Activated naive CD8-positive, alpha-beta T cell treated with anti-CD3 and anti-CD28 coated beads for 36 hours (primary cell): Measurements from ENCODE around the gene EMC8. TPM values are rescaled to one million over a fixed set of nuclear protein-coding genes. Genes with fewer than 3 reads are reported as not detected.

Experiments
- DNase-seq: peaks from one replicate; pipeline ENCODE4 v3.0.0; 2021
- H3K27ac Mint-ChIP-seq: one replicate; pipeline ENCODE4 v1.8.0; 2022; ENCODE audit warnings: mild to moderate bottlenecking, moderate library complexity, mixed read lengths
- H3K27me3 Mint-ChIP-seq: one replicate; pipeline ENCODE4 v1.8.0; 2022; ENCODE audit warnings: mild to moderate bottlenecking, mixed read lengths
- H3K36me3 Mint-ChIP-seq: one replicate; pipeline ENCODE4 v1.8.0; 2021; ENCODE audit warnings: mild to moderate bottlenecking, mixed read lengths
- H3K4me1 Mint-ChIP-seq: one replicate; pipeline ENCODE4 v1.8.0; 2021; ENCODE audit warnings: mixed read lengths
- H3K4me3 Mint-ChIP-seq: one replicate; pipeline ENCODE4 v1.8.0; 2022; ENCODE audit warnings: mild to moderate bottlenecking, moderate library complexity, mixed read lengths
- H3K9me3 Mint-ChIP-seq: one replicate; pipeline ENCODE4 v1.8.0; 2022; ENCODE audit warnings: mixed read lengths
- total RNA-seq, 2 experiments: library from RNA; stranded (reverse); gene quantifications; one replicate each; pipeline ENCODE4 v1.2.3, GENCODE V29; 2021

Gene EMC8
- 10 to 100 TPM; 49.4 to 51.0 TPM for total RNA-seq

DNA sequence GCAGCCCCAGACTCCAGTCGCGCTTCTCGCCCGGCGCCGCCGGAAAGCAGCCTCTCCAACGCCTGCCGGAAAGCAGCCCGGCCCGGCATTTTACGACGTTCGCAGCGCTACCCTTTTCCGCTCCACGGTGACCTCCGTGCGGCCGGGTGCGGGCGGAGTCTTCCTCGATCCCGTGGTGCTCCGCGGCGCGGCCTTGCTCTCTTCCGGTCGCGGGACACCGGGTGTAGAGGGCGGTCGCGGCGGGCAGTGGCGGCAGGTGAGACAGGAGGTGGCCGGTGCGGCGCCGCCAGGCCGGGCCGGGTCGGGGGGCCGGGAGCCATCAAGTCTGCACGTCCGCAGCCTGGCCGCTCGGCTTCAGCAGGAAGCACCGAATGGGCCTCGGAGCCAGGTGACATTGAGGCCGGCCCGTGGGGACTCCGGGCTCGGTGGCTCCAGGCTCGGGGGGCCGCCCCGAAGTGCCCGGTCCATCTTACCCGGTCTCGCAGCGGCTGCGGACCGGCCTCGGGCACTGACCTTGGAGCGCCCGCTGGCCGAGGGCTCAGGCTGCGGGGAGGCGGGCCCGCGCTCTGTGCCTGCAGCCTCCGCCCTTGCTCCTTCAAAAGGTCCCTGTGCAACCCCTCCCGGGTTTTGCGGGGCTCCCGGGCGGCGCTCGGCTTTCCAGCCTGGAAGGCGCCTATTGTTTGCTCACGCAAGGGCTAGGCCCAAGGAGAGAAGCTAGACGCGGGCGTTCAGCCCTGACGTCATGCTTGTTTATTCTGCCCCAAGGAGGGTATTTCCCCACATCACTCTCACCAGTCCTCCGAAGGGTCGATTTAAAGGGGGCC lies at the start of gene EMC8, which contains the start of gene COX4I1:
TSS of gene EMC8 (minus strand) at position 48 of the 824 bp plus-strand sequence. CDS start 249 bp downstream, outside the sequence.
TSS of gene COX4I1 (plus strand) at position 199 of the 824 bp plus-strand sequence. CDS start 1,511 bp downstream, outside the sequence.
- Mint-ChIP-seq H3K36me3 (peaks cover 42% of the 10 kb centered on the region), H3K4me1 (peaks cover 62% of the 10 kb centered on the region), H3K9me3 (no peaks in the 10 kb centered on the region), H3K27me3 (no peaks in the 10 kb centered on the region), H3K4me3 (peak within 1 kb of the TSS; percentile 90), H3K27ac (peak within 1 kb of the TSS; percentile 92)
- DNase-seq: peak; percentile 95

DNA sequence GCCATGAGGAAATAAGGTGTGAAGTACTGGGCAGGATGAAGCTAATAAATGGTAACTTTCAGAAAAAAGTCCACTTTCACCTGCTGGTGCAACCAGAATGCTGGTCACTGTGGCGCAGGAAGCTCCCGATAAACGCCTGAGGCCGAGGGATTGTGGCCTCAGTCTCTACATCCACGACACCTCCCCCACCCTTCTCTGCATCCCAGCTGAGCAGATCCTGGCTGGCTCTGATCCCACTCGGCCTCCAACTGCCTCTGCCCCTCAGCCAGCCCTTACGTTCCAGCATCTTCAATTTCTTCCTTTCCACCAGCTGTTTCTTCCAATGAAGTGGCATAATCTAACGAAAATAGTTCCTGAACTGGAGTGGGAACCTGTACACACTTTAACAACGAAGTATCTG lies 49.6 kb upstream of the EMC8 start:
- no peaks in the 10 kb centered on the region for H3K36me3 Mint-ChIP-seq
- peaks cover 15% of the 10 kb centered on the region for H3K4me1 Mint-ChIP-seq
- no peaks in the 10 kb centered on the region for H3K9me3 Mint-ChIP-seq
- DNase-seq: no peak
- H3K27me3 Mint-ChIP-seq: peaks cover 26% of the 10 kb centered on the region
- no peak overlapping the region for H3K4me3 Mint-ChIP-seq
- H3K27ac Mint-ChIP-seq: no peak overlapping the region

DNA sequence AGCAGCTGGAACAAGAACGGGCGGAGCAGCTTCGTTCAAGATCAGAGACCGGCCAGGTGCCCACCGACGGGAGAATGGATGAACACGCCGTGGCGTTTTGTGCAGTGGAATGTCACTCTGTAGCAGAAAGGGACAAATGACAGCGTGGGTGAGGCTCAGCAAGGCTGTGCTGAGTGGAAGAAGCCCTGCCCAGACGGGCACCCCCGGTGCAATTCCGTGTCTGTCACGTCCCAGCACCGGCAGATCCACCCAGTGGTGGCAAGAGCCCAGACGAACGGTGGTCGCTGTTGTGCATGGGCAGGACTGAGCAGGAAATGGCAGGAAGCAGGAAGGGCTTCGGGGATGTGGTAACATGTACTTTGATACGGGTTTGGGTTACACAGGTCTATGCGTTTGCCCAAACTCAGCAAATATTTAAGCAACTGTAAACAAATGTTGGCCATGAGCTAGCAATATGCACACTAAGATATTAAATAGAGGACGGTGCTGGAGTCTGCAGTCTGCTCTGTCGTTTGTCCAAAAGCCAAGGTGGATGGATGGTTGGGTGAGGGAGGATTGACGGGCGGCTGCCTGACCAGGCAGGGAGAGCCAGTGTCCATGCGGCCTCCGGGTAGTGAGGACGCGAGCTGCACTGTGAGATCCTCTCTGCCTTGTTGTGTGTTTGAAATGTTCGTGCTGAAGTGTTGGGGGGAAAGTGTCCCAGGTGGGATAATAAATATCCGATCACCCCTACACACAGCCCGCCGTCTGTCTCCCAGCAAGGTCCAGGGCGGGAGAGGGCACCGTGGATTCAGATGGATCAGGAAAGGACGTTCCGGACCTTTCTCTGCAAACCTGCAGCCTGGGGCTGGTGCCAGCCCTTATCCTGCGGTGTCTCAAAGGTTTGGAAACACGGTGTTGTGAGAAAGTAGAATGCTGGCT lies 48.6 kb upstream of the EMC8 start:
- Mint-ChIP-seq H3K4me3 (no peak overlapping the region), H3K4me1 (peaks cover 15% of the 10 kb centered on the region), H3K9me3 (no peaks in the 10 kb centered on the region), H3K27ac (no peak overlapping the region), H3K36me3 (no peaks in the 10 kb centered on the region), H3K27me3 (peaks cover 26% of the 10 kb centered on the region)
- no peak for DNase-seq

DNA sequence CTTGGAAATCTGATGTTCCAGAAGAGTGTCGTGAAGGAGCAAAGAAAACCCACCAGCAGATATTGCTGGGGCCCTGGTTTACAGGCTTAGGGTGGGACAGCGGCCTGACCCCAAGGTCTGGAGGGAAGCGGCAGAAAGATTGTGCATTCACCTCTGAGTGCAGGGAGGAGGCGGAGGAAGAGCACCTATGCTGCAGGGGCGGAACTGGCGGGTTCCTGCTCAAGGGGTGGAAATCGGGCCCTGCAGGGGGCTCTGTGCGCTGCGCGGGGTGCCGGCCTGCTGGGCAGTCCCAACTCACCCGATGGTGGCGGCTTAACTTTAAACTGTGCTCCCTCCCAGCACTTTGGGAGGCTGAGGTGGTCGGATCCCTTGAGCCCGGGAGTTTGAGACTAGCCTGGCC lies 47.7 kb upstream of the EMC8 start:
- no peak overlapping the region for H3K4me3 Mint-ChIP-seq
- no peak for DNase-seq
- H3K36me3 Mint-ChIP-seq: no peaks in the 10 kb centered on the region
- H3K27ac Mint-ChIP-seq: no peak overlapping the region
- H3K27me3 Mint-ChIP-seq: peaks cover 26% of the 10 kb centered on the region
- no peaks in the 10 kb centered on the region for H3K9me3 Mint-ChIP-seq
- peaks cover 15% of the 10 kb centered on the region for H3K4me1 Mint-ChIP-seq

DNA sequence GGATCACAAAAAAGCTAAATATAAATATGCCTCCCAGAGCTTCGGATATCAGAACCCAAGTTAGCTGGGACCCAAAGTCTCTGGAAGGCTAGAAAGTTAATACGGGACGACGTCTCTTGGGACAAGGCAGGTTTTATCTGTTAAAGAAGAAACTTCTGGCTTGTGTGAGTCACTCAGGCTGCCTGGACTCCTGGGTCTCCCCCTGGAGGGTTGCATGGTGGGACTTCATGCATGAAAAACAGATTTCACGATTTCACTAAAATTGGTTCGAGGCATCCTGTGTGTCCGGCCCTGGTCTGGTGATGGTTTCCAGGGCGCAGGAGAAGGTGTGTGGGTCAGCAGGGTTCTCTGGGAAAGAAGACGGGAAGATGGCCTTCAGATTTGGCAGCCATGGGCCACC lies 47.1 kb upstream of the EMC8 start:
- H3K27ac Mint-ChIP-seq: peak overlapping the region; percentile 19
- no peak for DNase-seq
- H3K4me1 Mint-ChIP-seq: peaks cover 15% of the 10 kb centered on the region
- H3K9me3 Mint-ChIP-seq: no peaks in the 10 kb centered on the region
- H3K27me3 Mint-ChIP-seq: peaks cover 26% of the 10 kb centered on the region
- no peaks in the 10 kb centered on the region for H3K36me3 Mint-ChIP-seq
- H3K4me3 Mint-ChIP-seq: no peak overlapping the region

DNA sequence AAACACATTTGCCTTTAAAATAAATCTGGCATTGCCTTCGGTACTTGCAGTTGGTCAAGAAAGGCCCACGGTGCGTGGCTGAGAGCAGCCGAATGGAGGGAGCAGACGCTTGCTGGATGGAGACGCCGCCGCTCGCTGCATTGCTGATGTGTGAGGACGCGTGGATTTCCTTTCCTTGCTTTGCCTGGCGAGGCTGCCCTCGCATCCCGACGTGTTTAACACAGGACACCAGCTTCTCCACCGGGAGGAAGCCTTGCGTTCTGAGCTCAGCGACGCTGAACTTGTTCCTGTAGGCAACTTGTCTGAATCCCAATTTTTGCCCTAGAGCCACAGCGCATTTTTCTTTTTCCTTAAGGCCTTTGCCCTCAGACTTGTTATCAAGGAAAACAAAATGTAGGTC lies 45.9 kb upstream of the EMC8 start:
- H3K4me1 Mint-ChIP-seq: peaks cover 15% of the 10 kb centered on the region
- no peak for DNase-seq
- H3K9me3 Mint-ChIP-seq: no peaks in the 10 kb centered on the region
- H3K27me3 Mint-ChIP-seq: peaks cover 26% of the 10 kb centered on the region
- H3K36me3 Mint-ChIP-seq: no peaks in the 10 kb centered on the region
- H3K27ac Mint-ChIP-seq: no peak overlapping the region
- no peak overlapping the region for H3K4me3 Mint-ChIP-seq

DNA sequence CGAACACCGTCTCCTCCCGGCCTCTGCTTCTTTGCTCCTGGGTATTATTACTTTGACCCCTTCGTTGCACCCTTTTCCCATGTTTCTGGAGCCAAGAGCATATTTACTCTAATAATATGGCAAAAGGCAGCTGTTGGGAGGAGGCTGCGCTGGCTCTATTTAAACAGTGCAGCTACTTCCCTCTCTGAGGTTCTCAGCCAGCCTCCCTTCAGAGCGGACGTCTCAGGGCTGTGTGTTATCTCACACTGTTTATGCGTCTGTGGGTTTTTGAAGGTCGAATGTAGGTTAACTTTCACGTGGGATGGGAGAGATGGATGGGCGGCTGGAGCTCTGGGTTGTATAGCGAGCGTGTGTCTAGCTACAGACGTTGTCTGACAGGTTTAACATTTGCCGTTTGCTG lies 45.4 kb upstream of the EMC8 start:
- Mint-ChIP-seq H3K4me1 (peaks cover 15% of the 10 kb centered on the region), H3K27me3 (peaks cover 26% of the 10 kb centered on the region), H3K9me3 (no peaks in the 10 kb centered on the region), H3K36me3 (no peaks in the 10 kb centered on the region), H3K4me3 (no peak overlapping the region), H3K27ac (no peak overlapping the region)
- DNase-seq: no peak

DNA sequence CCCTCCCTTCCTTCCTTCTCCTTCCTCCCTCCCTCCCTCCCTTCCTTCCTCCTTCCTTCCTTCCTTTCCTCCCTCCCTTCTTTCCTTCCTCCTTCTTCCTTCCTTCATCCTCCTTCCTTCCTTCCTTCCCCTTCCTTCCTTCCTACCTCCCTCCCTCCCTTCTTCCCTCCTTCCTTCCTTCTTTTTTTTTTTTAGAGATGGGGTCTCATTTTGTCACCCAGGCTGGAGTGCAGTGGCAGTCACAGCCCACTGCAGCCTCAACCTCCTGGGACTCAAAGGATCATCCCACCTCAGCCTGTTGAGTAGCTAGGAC lies 44.8 kb upstream of the EMC8 start:
- Mint-ChIP-seq H3K4me3 (no peak overlapping the region), H3K9me3 (no peaks in the 10 kb centered on the region), H3K36me3 (no peaks in the 10 kb centered on the region), H3K27me3 (peaks cover 29% of the 10 kb centered on the region), H3K4me1 (peaks cover 15% of the 10 kb centered on the region), H3K27ac (no peak overlapping the region)
- DNase-seq: no peak

DNA sequence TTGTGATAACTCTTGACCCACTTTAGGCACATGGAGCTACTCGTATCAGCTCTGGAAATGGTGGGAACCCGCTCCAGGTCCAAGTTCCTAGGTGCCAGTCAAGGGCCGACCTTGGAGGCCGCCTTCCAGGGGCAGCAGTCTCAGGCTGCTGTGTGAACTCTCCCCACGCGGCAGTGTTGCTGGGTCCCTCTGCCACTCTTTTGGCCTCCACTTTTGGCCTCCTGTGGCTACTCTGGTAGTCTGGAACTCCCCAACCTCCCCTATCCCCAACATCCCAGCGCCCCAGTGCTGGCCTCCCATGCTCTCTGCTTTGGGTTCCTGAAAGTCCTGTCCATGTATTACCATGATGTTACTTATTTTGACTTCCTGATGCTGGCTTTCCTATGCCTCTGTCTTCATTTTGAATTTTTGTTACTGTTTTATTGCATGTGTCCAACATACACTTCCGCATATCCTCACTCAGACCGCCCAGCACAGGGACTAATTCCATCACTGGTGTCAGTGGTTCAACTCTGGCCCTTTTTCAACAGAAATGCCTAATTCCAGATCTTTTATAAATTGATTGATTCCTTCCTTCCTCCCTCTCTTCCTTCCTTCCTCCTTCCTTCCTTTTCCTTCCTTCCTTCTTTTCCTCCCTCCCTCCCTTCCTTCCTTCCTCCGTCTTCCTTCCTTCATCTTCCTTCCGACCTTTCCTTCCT lies 44.3 kb upstream of the EMC8 start:
- DNase-seq: no peak
- Mint-ChIP-seq H3K4me1 (peaks cover 15% of the 10 kb centered on the region), H3K27me3 (peaks cover 30% of the 10 kb centered on the region), H3K9me3 (no peaks in the 10 kb centered on the region), H3K36me3 (no peaks in the 10 kb centered on the region), H3K27ac (no peak overlapping the region), H3K4me3 (no peak overlapping the region)

DNA sequence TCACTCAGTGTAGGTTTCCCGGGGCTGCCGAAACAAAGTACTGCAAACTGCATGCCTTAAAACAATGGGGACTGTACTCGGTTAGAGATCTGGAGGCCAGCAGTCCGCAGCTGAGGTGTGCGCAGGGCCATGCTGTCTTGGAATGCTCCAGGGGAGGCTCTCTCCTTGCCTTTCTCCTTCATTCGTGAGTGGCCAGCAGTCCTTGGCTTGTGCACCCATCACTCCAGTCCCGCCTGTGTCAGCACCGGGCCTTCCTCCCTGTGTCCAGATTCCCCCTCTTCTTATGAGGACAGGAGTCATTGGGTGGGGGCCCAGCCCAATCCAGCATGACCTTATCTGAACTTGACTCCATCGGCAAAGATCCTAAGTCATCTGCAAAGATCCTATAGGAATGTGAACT lies 43.5 kb upstream of the EMC8 start:
- DNase-seq: no peak
- Mint-ChIP-seq H3K4me1 (peaks cover 15% of the 10 kb centered on the region), H3K4me3 (no peak overlapping the region), H3K27me3 (peaks cover 28% of the 10 kb centered on the region), H3K36me3 (no peaks in the 10 kb centered on the region), H3K27ac (no peak overlapping the region), H3K9me3 (no peaks in the 10 kb centered on the region)

DNA sequence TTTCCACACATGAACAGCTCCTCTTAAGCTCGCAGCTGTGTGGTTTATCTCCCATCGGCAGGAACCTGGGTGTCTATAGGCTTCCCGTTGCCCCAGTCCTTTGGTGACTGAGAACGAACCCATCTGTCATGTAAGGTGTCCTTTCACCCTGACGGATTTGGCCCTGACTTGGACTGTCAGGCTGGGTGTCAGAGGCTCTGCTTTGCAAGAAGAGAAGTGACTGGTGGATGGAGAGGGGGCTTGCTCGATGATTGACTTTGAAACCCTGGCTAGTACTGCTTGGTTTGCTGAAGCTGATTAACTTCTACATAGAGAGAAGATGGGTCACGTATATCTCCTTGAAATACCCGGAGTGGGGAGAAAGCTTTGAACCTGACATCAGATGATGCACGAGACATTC lies 43.1 kb upstream of the EMC8 start:
- H3K36me3 Mint-ChIP-seq: no peaks in the 10 kb centered on the region
- H3K4me1 Mint-ChIP-seq: peaks cover 13% of the 10 kb centered on the region
- H3K9me3 Mint-ChIP-seq: no peaks in the 10 kb centered on the region
- no peak for DNase-seq
- H3K27ac Mint-ChIP-seq: no peak overlapping the region
- no peak overlapping the region for H3K4me3 Mint-ChIP-seq
- H3K27me3 Mint-ChIP-seq: peaks cover 30% of the 10 kb centered on the region

DNA sequence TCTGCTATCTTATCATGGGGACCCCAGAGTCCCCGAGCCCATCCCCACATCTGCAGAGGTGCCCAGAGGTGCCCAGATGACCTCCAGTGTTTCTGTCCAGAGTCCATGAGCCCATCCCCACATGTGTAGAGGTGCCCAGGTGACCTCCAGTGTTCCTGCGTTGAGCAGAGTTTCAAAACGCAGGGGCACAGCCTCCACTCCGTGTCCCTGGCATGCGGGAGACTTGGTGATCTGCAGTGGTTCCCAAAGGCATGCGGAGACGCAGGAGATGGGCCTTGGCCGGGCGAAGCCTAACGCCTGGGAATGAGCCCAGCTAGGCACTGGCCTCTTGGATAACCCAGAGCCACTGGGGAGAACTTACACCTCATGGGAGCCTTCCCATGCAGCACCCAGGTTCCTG lies 41.5 kb upstream of the EMC8 start:
- no peaks in the 10 kb centered on the region for H3K9me3 Mint-ChIP-seq
- peaks cover 9% of the 10 kb centered on the region for H3K4me1 Mint-ChIP-seq
- no peaks in the 10 kb centered on the region for H3K36me3 Mint-ChIP-seq
- no peak overlapping the region for H3K4me3 Mint-ChIP-seq
- DNase-seq: no peak
- H3K27ac Mint-ChIP-seq: no peak overlapping the region
- H3K27me3 Mint-ChIP-seq: peaks cover 25% of the 10 kb centered on the region

DNA sequence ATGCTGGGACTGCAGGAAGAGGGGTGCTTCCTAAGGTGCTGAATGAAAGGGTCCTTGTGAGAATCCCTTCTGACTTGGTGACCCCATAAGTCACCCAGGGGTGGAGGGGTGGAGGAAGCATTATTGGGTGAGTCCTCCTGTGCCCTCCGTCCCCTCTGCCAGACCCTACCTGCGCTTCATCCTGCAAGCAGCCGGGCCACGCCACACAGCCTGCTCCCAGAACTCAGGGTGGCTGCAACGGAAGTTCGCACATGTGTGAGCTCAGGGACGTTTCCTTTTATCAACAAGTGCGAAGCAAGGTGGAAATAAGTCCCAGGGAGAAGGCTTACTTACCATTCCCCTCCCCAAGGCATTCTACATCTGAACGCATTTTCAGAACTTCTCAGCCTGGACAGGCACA lies 41.1 kb upstream of the EMC8 start:
- H3K27ac Mint-ChIP-seq: no peak overlapping the region
- DNase-seq: no peak
- no peaks in the 10 kb centered on the region for H3K9me3 Mint-ChIP-seq
- H3K4me3 Mint-ChIP-seq: no peak overlapping the region
- no peaks in the 10 kb centered on the region for H3K36me3 Mint-ChIP-seq
- H3K27me3 Mint-ChIP-seq: peaks cover 26% of the 10 kb centered on the region
- peaks cover 9% of the 10 kb centered on the region for H3K4me1 Mint-ChIP-seq

DNA sequence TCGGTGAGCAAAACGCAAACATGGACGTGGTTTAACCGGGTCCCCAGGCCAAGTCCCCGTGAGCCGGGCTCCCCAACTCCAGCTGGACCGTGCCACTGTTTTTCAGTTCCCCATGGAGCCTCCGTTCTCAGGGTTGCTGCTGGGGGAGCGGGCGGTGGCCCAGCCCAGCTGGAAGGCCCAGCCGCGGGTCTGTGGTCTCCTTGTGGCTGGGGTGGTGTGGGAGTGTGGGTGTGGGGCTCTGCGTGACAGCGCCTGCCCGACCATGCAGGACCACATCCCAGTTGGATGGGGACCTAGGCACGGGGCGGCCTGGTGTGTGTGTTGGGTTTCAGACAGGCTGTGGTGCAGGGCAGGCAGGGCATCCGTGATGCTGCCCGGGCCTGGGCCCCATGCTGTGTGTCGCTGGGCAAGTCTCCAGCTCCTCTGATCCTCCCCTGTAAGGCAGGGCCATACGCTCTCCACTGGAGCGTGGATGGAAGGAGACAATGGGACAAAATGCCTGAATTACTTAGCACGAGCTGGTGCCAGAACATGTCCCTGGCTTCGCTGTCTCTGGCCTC lies 40.4 kb upstream of the EMC8 start:
- Mint-ChIP-seq H3K9me3 (no peaks in the 10 kb centered on the region), H3K27me3 (peaks cover 25% of the 10 kb centered on the region), H3K27ac (no peak overlapping the region), H3K36me3 (no peaks in the 10 kb centered on the region), H3K4me1 (peaks cover 6% of the 10 kb centered on the region), H3K4me3 (no peak overlapping the region)
- DNase-seq: no peak
